ENCODE results near the gene RHOC.

RHOC gene

GRCh38 chr1:112704934-112705627 is 1.8 kb downstream of the RHOC start:
- peak; percentile 94 for DNase-seq (ENCODE audit: low read depth)
- H3K4me3 ChIP-seq (ENCODE audit: low read depth, low read length), result peak overlapping the region; percentile 88
- TF ChIP-seq, protein P1, sequence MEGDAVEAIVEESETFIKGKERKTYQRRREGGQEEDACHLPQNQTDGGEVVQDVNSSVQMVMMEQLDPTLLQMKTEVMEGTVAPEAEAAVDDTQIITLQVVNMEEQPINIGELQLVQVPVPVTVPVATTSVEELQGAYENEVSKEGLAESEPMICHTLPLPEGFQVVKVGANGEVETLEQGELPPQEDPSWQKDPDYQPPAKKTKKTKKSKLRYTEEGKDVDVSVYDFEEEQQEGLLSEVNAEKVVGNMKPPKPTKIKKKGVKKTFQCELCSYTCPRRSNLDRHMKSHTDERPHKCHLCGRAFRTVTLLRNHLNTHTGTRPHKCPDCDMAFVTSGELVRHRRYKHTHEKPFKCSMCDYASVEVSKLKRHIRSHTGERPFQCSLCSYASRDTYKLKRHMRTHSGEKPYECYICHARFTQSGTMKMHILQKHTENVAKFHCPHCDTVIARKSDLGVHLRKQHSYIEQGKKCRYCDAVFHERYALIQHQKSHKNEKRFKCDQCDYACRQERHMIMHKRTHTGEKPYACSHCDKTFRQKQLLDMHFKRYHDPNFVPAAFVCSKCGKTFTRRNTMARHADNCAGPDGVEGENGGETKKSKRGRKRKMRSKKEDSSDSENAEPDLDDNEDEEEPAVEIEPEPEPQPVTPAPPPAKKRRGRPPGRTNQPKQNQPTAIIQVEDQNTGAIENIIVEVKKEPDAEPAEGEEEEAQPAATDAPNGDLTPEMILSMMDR (IDR thresholded peaks at IDR 0.05; ENCODE audit: control insufficient read depth, extremely low read depth, insufficient read depth), result no peak

GRCh38 chr1:112704391-112704933 is 2.5 kb downstream of the RHOC start:
- H3K4me3 ChIP-seq (ENCODE audit: low read depth, low read length), result peak overlapping the region; percentile 88
- TF ChIP-seq, protein P1 (IDR thresholded peaks at IDR 0.05; ENCODE audit: control insufficient read depth, extremely low read depth, insufficient read depth), result no peak
- no peak for DNase-seq (ENCODE audit: low read depth)

DNA sequence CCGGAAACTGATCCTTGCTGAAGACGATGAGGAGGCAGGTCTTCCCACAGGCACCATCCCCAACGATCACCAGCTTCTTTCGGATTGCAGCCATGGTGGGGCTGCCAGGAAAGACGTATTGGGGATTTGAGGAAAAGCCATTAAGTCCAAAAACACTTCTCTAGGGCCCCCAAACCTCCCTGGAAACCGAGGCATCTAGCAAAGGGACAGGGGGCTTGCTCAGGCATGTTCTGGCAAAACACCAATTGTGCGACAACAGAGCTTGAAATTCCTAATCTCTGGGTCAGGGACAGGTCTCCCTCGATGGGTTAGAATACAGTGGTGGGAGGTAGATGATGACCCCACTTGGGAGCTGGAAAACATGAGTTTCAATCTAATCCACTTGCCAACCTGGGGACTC is 3.2 kb downstream of the RHOC start:
- no peak for DNase-seq (ENCODE audit: low read depth)
- TF ChIP-seq, protein P1 (IDR thresholded peaks at IDR 0.05; ENCODE audit: control insufficient read depth, extremely low read depth, insufficient read depth), result no peak
- H3K4me3 ChIP-seq (ENCODE audit: low read depth, low read length), result no peak overlapping the region

- no peak for DNase-seq (ENCODE audit: low read depth)
- no peak overlapping the region for H3K4me3 ChIP-seq (ENCODE audit: low read depth, low read length)
- TF ChIP-seq, protein P1 (IDR thresholded peaks at IDR 0.05; ENCODE audit: control insufficient read depth, extremely low read depth, insufficient read depth), result no peak
These were observed 4.3 kb downstream of the RHOC start for GRCh38 chr1:112702420-112703261.

- H3K4me3 ChIP-seq (ENCODE audit: low read depth, low read length), result no peak overlapping the region
- no peak for DNase-seq (ENCODE audit: low read depth)
- TF ChIP-seq, protein P1 (IDR thresholded peaks at IDR 0.05; ENCODE audit: control insufficient read depth, extremely low read depth, insufficient read depth), result no peak
These were observed 4.9 kb downstream of the RHOC start for GRCh38 chr1:112702067-112702395.

- TF ChIP-seq, protein P1 (IDR thresholded peaks at IDR 0.05; ENCODE audit: control insufficient read depth, extremely low read depth, insufficient read depth), result no peak
- DNase-seq (ENCODE audit: low read depth), result no peak
- no peak overlapping the region for H3K4me3 ChIP-seq (ENCODE audit: low read depth, low read length)
These were observed 5.5 kb downstream of the RHOC start for GRCh38 chr1:112701227-112702066.
